ENCODE measurements around the gene LAMC2.

DNA sequence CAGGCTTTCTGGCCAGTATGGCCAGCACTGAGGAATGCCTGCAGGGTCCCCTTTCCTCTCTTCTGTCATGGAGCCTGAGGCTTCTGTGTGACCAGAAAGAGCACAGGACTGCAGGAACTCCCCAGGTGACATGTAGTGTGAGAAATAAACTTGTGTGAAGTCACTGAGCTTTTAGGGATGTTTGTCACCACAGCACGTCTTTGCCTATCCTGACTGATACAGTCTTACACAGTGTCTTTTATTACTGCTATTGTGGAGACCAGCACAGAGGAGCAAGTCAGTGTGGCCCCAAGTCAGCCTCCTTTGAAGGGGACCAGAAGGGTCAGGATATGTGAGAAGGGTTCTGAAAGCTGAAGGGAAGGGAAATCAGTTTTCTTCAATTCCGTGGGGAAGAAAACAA is 102.5 kb downstream of the LAMC2 start:
- TF ChIP-seq, protein P1, sequence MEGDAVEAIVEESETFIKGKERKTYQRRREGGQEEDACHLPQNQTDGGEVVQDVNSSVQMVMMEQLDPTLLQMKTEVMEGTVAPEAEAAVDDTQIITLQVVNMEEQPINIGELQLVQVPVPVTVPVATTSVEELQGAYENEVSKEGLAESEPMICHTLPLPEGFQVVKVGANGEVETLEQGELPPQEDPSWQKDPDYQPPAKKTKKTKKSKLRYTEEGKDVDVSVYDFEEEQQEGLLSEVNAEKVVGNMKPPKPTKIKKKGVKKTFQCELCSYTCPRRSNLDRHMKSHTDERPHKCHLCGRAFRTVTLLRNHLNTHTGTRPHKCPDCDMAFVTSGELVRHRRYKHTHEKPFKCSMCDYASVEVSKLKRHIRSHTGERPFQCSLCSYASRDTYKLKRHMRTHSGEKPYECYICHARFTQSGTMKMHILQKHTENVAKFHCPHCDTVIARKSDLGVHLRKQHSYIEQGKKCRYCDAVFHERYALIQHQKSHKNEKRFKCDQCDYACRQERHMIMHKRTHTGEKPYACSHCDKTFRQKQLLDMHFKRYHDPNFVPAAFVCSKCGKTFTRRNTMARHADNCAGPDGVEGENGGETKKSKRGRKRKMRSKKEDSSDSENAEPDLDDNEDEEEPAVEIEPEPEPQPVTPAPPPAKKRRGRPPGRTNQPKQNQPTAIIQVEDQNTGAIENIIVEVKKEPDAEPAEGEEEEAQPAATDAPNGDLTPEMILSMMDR (IDR thresholded peaks at IDR 0.05; ENCODE audit: insufficient read depth, low read depth, low read length) = no peak
- TF ChIP-seq EZH2 (IDR thresholded peaks at IDR 0.05; ENCODE audit: insufficient read depth, low read length) = no peak
